ENCODE results near the gene BIRC6. TPM values are rescaled to one million over a fixed set of nuclear protein-coding genes. Genes with fewer than 3 reads are reported as not detected.

Gene BIRC6
- total and polyA plus RNA-seq, 2 donors (not counting 1 experiment from before 2014, with no cell fraction given) = 41.7 to 166 TPM

DNA sequence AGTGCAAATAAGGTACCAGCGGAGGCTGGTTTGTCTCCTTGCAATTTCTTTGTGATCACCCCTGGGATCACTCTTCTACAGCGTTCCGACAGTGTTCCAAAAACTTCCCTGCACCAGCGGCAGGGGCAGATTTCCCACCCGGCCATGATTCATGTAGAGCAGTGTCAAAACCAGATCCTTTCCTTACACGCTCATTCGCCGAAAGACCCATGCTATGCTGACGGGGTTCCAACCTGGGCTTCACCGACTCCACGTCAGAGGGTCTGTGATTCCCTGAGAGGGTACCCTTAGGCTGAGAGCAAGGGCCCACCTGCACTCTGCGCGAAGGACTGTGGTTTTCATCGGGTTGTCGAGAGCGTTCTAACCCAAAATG lies 270.6 kb downstream of the BIRC6 start:
- intact Hi-C loops (cut with micrococcal nuclease) = loop anchor here (5.0 kb wide), 1 partner anchor 850 kb away; the partner anchor contains the start of gene RASGRP3
- Histone ChIP-seq H3K9ac (ENCODE audit: low read length) (peak overlapping the region; percentile 75), H4K20me1 (ENCODE audit: control insufficient read depth, insufficient read depth, low read length, poor library complexity, severe bottlenecking) (no peaks in the 10 kb centered on the region), H3K4me3 (ENCODE audit: control extremely low read depth in 1 of 5, extremely low read depth in 1 of 5, insufficient read depth in 1 of 5, low read depth in 2 of 5, low read length in 4 of 5) (peak overlapping the region; percentile 75 to 97 (median 80)), H3K79me2 (ENCODE audit: control insufficient read depth, insufficient read depth, low read length) (peaks cover 27% of the 10 kb centered on the region), H3K36me3 (replicated peaks in 1 of 2; ENCODE audit: control extremely low read depth in 1 of 2, control insufficient read depth in 1 of 2, extremely low read depth in 1 of 2, insufficient read depth in 2 of 2, low read length in 1 of 2) (peaks cover 9 to 10% of the 10 kb centered on the region in 2 experiments), H2AFZ (ENCODE audit: insufficient read depth, low read depth, low read length, poor library complexity, severe bottlenecking) (peak overlapping the region; percentile 90), H3K27ac (ENCODE audit: low read length in 2 of 2) (no peak overlapping the region), H3K4me2 (replicated peaks; ENCODE audit: low read depth, low read length, poor library complexity, severe bottlenecking) (peak overlapping the region; percentile 87), H3K27me3 (replicated peaks in 1 of 4; ENCODE audit: control extremely low read depth in 1 of 4, control insufficient read depth in 3 of 4, insufficient read depth in 4 of 4, low read length in 3 of 4) (no peaks in the 10 kb centered on the region), H3K4me1 (ENCODE audit: control insufficient read depth in 2 of 2, insufficient read depth in 2 of 2, low read length in 2 of 2) (peaks cover 4 to 17% of the 10 kb centered on the region in 2 donors), H3K9me3 (ENCODE audit: control extremely low read depth in 1 of 3, control insufficient read depth in 2 of 3, insufficient read depth in 1 of 3, low read length in 2 of 3) (no peaks in the 10 kb centered on the region)
- Mint-ChIP-seq H3K4me1 (peaks cover 17% of the 10 kb centered on the region), H3K27ac (peak overlapping the region; percentile 82), H3K27me3 (no peaks in the 10 kb centered on the region), H3K9me3 (ENCODE audit: insufficient read depth) (no peaks in the 10 kb centered on the region), H3K4me3 (peak overlapping the region; percentile 96)
- TF ChIP-seq CTCF (IDR thresholded peaks at IDR 0.05) (no peak), EZH2 (IDR thresholded peaks at IDR 0.05; ENCODE audit: borderline replicate concordance, insufficient read depth, low read depth, low read length, poor library complexity, severe bottlenecking) (no peak)
- 2% methylated on average over 16 of the region's 16 CpGs for WGBS (ENCODE audit: insufficient coverage)
- ChIA-PET CTCF (interaction anchor here (0.6 to 2.5 kb wide), 3 partner anchors 301 to 956 kb away, joined by 3 to 8 read pairs (median 7); partner anchors contain the start of gene RASGRP3), POLR2A (interaction anchor here (1.3 to 1.4 kb wide), 2 partner anchors 564 to 849 kb away, joined by 3 to 4 read pairs; partner anchors contain the start of gene SPAST)
- DNase-seq = no peak
- ATAC-seq (ENCODE audit: low read depth) = peak; percentile 19
